ENCODE data around the gene TERF2IP.
A peak's percentile ranks its signal among the peaks of the same experiment; 100 is the strongest.

The TERF2IP gene

DNA sequence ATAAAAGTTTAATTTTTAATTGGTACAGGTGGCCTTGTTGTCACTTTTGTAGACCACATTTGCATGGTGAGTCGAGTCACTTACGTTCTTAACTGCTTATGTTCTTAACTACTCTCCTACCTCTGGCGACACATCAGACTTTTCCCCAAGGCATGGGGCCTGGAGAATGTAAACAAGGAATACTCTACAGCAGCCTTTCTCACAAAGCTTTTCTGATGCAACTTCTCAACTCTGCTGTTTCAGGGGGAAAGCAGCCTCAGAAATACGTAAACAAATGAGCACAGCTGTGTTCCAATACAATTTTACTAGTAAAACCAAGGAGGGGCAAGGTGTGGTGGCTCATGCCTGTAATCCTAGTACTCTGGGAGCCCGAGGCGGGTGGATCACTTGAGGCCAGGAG is 7.0 kb upstream of the TERF2IP start:
- DNase-seq (ENCODE audit: low read depth): no peak

DNA sequence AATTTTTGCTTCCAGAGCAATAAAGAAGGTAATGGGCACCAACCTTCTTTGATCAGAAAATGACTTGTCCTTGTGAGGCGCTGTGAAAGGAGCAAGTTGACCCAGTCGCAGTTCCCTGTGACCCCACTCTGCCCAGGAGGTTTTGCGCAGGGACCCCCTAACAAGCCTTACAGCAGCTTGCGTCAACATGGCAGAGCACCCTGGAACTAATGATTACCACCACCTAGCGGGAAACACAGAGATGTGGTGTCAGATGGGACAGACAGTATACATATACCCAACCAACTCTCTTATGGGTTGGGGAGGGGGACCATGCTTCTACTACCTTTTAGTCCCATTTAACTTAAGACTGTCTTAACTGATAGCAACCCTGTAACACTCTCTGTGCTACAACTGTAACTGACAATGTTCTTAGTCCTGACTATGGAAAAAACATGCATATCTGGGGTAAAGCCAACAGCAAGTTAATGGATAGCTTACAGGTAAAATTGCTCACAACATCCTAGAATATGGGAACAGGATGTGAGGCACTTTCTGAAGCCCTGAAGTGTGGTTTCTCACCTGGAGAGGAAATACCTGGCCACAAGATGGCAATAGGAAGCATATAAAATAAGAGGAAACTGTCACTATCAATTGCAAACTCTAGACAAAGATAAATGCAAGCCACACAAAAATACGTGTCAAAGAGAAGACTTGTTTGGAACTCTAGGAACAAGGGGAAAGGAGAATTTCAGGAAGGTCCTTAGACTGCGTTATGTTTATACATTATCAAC is 3.1 kb upstream of the TERF2IP start:
- DNase-seq (ENCODE audit: low read depth): no peak

DNA sequence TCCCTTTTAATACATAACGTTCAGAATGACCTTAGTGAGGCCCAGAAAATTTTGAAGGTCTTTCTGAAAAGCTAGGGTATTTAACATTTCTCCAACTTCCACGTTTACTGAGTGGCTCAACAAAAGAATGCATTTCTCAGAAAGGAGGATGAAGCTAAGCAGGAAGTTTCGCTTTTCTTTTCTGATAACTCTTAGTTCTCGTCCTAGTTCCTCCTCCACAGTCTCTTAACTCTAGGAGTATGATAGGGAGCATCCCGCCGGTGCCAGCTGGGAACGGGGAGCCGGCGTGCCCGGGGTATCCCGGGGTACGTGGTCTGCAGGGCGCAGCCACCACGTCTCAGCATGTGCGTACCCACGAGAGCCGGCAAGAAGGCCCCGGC is 471 bp upstream of the TERF2IP start:
- DNase-seq (ENCODE audit: low read depth): no peak

DNA sequence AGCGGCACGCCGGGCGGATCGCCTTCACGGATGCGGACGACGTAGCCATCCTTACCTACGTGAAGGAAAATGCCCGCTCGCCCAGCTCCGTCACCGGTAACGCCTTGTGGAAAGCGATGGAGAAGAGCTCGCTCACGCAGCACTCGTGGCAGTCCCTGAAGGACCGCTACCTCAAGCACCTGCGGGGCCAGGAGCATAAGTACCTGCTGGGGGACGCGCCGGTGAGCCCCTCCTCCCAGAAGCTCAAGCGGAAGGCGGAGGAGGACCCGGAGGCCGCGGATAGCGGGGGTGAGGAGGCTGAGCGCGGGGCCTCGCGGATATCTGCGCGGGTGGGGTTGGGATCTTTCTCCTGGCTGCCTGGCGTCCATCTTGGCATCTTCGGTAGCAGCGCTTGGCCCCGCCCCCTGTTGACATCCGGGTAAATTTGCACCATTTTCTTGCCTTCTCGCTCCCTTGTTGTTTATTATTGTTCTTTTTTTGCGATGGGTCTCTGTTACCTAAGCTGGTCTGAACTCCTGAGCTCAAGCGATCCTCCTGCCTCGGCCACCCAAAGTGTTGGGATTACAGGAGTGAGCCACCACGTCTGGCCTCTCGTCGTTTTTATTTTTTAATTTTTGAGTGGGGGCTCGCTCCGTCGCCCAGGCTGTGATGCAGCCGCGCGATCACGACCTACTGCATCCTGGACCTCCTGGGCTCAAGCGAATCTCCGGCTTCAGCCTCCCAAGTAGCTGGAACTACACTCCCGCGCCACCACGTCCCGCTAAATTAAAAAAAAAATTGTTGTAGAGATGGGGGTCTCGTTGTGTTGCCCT is 898 bp downstream of the TERF2IP start:
- DNase-seq (ENCODE audit: low read depth): peak; percentile 80

DNA sequence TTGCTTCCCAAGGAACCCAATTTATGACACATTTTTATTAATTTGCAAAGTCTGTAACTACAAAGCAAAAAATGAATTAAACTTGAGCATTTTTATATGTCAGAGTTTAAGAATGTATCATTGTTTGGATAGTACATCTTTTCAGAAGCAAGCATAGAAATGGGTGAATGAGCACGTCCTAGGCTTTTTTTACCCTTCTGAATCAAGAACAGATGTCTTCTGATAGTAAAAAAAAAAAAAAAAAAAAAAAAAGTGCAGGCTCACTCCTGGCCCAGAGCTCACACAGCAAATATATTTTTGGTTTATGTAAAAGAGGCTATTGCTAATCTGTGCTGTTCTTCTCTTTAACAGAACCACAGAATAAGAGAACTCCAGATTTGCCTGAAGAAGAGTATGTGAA is 6.3 kb downstream of the TERF2IP start:
- DNase-seq (ENCODE audit: low read depth): no peak

DNA sequence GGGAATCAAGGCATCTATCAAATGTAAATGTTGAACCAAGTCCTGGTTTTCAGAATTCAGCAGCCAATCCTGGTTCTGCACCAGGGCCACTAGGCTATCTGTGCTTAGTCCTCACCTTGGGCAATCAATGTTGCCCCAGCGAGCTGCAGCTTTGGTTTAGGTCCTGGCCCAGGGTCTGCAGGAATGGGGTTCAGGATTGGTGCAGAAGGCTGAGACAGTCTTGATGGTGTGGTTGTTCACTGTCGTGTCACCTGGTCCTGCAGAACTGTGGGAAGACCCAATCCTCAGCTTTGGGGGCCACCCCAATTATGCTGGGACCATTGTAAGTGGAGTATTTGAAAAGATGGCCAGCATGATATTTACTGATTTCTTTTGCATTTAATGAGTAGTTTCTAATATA is 10.6 kb downstream of the TERF2IP start:
- DNase-seq (ENCODE audit: low read depth): no peak

DNA sequence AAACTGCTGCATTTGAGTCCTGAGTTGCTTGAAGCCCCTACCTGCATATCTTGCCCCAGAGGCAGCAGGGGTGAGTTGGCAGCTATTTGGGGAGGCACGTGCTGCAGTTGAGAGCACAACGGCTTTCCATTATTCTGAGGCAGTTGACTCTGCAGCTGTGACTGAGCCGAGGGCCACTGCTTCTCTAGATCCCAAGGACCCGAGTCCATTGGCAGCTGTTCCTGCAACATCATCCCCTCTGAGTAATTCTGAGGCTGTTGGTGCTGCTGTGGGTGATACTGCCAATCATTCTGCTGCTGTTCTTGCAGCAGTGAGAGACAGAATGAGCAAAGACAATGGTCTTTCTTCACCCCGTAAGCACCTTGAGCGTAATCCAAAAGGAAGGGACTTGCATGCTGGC is 12.7 kb downstream of the TERF2IP start:
- DNase-seq (ENCODE audit: low read depth): no peak

DNA sequence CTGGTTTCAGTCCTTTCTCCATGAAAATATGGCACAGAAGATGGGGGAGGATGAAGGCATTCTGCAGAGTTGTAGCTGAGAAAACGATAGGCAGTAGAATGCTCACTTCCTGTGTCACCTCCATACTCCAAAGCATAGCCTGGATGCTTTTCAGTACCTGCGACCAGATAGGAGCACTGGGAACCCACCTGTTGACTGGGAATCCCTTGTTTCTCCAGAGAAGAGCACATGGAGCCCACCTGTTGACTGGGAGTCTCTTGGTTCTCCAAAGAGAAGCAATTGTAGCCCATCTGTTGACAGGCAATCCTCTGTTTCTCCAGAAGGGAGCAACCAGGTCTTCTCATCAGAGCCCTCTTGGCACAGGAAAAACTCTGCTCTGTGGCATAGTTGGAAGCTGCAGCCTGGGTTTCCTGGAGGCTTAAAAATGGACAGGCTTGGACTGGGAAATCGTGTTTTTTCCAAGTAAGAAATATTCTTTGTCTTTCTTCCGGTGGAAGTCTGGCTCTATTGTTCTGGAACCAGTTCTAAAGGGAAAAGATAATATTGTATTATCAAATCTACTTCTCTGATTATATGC is 13.2 kb downstream of the TERF2IP start:
- no peak for DNase-seq (ENCODE audit: low read depth)

DNA sequence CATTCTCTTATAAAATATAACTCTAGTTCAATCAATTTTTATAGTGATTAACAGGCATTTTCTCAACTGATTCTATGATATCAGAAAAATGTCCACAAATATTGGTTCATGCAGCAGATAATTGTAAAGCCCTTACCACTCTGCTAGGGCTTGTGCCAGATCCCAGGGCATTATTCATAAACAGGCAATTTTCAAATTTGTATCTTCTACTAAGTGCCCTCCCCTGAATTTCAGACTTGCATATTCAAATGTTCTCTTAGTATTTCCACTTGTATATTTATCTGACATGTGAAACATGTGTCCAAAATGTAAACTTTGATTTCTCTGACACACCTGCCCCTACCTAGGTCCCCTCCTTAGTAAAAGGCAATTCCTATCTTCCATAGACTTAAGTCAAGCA is 19.9 kb downstream of the TERF2IP start:
- no peak for DNase-seq (ENCODE audit: low read depth)

DNA sequence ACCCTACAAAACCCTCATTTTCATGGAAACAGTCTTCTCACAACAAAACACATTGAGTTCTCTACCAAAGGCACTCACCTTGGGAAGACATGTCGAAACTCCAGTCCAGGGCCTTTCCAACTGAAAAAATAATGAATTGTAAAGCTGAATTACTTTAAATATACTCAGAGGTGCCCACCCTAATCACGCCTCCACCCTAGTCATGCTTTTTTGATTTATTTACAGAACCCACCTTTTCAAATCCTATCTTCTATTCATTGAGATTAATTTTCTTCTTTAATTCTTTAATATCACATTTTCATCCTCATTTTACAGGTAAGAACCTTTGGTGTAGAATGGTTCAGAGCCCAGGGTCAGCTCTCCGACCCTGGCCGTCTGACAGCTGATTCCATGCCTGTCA is 29.3 kb downstream of the TERF2IP start, which contains the start of gene CPHXL2:
TSS of gene CPHXL2 (minus strand) at position 101 of the 400 bp plus-strand sequence. CDS start at position 91, 10 bp downstream.
- DNase-seq (ENCODE audit: low read depth): no peak

DNA sequence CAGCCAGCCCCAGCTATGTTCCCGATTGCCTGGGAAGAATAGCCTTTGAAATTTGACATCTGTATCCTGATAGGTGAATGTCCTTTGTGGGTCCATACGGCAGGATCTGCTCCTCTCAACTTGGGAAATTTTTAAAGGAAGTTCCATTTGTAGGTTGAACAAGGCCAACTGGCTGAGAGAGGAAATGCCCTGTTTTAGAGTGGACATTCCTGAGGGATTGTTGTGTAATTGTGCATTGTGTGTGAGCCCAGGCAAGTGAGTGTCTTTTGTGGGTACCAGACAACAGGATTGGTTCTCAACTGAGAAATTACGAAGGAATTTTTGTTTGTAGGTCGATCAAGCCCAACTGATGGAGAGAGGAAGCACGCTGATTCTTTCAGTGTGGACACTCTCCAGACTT is 31.8 kb downstream of the TERF2IP start:
- DNase-seq (ENCODE audit: low read depth): no peak

DNA sequence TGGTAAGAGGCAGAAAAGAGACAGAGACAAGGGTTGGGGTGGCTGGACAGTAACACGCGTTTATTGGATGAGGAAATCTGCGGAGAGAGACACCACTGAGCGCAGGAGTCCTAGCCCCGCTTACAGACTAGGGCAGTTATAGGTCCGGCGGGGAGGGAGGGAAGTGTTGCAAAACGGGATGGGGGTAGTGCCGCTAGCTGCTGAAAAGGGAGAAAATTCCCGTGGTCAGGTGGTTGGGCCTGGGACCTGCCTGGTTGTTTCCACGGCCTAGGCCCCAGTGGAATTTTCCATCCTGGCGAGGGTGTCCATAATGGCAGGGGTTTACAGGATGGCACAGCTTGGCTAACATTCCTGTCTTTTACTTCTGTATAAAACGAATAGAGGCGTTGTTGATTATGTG is 34.7 kb downstream of the TERF2IP start:
- no peak for DNase-seq (ENCODE audit: low read depth)

DNA sequence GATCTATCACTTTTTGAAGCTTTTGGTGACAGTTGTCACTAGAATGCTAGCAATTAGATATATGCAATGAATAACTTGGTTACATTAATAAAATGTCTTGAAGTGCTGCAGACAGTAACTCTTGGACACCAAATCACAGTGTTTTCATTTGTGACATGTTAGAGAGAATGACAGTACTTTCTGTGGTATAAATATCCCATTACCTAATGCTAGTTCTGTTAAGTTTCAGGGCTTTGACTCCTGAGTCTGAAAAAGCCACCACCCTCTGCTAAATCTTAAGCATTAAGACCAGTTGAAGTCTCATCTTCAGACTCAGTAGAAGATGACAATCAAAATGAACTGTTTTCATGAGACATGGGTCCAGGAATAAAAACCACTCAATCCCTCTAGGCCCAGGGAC is 39.8 kb downstream of the TERF2IP start:
- no peak for DNase-seq (ENCODE audit: low read depth)

DNA sequence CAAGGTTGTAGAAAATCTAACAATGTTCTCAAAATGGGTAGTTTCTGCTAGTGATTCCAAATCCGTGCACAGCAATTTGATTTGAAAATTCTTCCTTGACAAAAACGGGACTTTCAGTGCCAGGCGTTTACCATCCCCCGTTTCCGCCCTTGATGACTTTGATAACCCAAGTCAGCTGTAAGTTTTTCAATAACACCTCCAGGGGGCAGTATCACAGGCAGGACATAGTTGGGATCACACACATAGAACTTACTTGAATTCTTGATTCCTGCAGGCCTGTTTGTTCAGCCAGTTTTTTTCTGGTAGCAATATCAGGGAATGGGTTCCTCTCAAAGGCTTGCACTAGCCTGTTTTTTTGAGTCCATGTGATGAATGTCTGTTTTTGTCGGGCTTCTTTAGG is 48.1 kb downstream of the TERF2IP start:
- no peak for DNase-seq (ENCODE audit: low read depth)

DNA sequence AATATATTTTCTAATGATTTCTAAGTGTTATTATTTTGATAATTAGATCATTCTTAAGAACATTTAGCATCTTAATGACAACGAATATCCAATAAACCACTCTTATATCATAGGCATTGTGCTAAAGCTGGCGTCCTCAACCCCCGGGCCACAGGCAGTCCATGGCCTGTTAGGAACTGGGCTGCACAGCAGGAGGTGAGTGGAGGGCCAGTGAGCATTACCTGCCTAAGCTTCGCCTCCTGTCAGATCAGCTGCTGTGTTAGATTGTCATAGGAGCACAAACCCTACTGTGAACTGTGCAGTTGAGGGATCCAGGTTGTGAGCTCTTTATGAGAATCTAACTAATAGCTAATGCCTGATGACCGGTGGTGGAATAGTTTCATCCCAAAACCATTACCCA is 50.0 kb downstream of the TERF2IP start:
- DNase-seq (ENCODE audit: low read depth): no peak

DNA sequence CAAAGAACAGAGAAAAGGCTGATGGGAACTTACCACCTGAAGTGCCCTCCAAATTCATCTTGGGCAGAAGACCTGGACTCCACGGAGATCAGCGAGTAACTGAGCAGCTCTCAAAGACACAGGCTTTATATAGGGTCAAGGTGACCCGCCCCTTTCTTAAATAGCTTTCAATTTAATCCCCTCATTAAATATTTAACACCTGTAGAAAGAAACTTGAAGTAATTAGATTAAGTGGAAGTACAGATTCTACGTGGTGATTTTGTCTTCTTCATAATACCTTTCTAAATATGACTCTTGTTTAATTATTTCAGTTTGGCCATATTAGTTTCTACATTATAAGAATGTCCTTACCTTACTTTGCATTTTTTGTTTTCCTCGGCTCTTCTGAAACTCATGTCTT is 53.8 kb downstream of the TERF2IP start, which contains the start of gene DUXB:
TSS of gene DUXB (minus strand) at position 101 of the 400 bp plus-strand sequence. CDS start at position 58, 43 bp downstream.
- DNase-seq (ENCODE audit: low read depth): no peak

DNA sequence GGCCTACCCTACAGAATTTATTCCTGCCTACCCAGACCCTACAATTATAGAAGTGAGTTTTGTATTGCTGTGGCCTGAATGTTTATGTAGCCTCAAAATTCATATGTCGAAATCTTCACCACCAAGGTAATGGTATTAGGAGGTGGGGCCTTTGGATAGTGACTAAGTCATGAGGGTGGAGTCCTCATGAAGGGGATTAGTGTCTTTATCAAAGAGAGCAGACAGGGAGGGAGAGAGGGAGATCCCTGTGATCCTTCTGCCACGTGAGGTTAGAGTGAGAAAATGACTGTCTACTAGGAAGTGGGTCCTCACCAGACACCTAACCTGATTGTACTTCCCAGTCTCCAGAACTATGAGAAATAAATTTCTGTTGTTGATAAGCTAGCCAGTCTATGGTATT is 54.7 kb downstream of the TERF2IP start:
- no peak for DNase-seq (ENCODE audit: low read depth)

DNA sequence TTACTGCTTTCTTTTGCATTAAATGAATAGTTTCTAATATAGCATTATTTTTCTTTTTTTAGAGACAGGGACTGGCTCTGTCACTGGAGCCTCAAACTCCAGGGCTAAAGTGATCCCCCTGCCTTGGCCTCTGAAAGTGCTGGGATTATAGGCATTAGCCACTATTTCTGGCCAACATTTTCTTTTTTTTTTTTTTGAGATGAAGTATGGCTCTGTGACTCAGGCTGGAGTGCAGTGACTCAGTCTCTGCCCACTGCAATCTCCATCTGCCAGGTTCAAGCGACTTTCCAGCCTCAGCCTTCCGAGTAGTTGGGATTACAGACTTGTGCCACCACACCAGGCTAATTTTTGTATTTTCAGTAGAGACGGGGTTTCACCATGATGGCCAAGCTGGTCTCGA is 55.7 kb downstream of the TERF2IP start:
- DNase-seq (ENCODE audit: low read depth): no peak

Measured in T follicular helper cell (primary cell).